LHCN-M2 (cell line): ENCODE data around the gene HS6ST3. TPM values are rescaled to one million over a fixed set of nuclear protein-coding genes. Genes with fewer than 3 reads are reported as not detected.

Experiments
- DNase-seq: peaks from one replicate; pipeline ENCODE4 v3.0.0-alpha.2; 2012; ENCODE audit warnings: low read depth
- total RNA-seq: library from RNA; depleted of rRNA; stranded (reverse); fragments of >200 nt; gene quantifications from 2 replicates; pipeline ENCODE4 v1.2.3, GENCODE V29; 2014

Gene HS6ST3
- total RNA-seq, 1 experiment from 2014 or later: not detected

GRCh38 chr13:96646515-96647211 lies 556.8 kb downstream of the HS6ST3 start:
- DNase-seq: no peak

DNA sequence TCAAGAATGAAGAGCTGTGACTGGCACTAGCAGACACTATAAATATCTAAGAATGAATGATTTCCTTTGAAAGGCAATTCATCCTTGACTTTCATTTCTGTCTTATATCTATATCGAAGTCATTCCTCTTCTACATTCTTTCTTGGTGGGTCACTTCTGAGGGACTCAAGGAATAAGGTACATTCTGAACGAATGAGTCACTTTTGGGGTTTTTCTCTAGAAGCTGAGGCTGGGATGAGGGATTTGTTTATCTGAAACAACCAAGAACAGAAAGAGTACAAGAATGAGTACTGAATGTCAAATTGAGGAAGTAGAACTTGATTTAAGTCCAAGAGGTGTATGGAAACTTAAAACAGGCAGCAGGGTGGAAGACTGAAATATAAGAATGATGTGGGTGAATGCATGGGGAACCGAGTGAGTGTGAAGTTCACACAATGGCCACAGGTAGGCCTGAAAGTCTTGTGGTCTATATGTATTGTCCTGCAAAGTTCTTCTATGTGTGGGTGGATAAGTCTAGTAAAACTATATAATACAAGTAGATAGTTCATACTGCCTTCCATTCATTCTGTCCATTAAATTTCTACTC lies 560.5 kb downstream of the HS6ST3 start:
- peak; percentile 91 for DNase-seq

- no peak for DNase-seq
These were observed 561.7 kb downstream of the HS6ST3 start for GRCh38 chr13:96651598-96651997.

DNA sequence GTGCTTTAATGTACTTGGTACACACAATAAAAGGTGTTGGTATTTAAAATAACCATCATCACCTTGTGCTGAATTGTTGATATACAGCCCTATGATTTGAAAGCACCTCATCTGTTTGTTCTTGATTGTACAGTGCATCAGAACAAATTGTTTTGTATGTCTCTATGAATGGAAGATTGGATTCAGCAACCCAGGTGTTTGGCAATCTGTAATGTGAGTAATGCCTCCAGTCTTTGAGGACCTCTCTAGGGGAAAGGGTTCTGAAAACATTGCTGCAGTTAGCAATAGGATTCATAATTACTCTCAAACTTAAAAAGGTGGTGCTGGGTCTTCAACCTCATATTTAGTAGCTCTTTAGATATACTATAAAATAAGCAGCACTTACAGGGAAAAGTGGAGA lies 562.6 kb downstream of the HS6ST3 start:
- DNase-seq: peak; percentile 38

- no peak for DNase-seq
These were observed 571.7 kb downstream of the HS6ST3 start for GRCh38 chr13:96661612-96662011.

GRCh38 chr13:96662036-96662435 lies 572.1 kb downstream of the HS6ST3 start:
- DNase-seq: peak; percentile 54

DNA sequence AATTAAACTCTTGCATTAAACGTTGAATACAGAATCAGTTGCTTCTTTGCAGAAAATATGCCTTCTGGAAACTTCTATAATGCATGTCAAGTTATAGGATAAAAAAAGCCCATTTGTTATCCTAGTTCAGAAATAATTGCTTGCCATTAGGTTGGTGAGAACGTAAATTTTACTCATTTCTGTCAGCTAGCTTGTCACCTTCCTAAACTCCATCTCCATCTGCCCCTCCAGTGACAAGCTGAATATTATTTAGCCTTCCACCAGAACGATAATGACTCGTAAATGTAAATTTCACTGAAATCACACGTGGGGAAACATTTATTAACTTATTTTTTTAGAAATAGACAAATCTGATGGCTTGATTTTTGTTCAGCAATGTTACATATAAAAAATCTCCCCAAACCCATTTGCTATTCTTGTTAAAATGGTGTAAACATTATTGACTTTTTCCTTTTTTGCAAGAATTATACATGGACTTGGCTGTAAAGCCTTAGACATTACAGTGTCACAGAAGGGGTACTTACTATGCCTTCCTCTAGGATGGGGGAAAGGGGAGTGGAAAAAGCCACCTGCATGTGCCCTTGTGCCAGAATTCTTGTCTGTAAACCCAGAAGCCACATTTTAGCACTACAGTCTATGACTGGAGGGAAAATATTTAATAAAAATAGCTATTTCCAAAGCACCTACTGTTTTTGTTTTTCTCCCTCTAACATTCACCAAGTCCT lies 577.5 kb downstream of the HS6ST3 start:
- DNase-seq: no peak

- DNase-seq: peak; percentile 8
These were observed 581.2 kb downstream of the HS6ST3 start for GRCh38 chr13:96671073-96671472.

GRCh38 chr13:96672016-96672415 lies 582.1 kb downstream of the HS6ST3 start:
- DNase-seq: no peak

DNA sequence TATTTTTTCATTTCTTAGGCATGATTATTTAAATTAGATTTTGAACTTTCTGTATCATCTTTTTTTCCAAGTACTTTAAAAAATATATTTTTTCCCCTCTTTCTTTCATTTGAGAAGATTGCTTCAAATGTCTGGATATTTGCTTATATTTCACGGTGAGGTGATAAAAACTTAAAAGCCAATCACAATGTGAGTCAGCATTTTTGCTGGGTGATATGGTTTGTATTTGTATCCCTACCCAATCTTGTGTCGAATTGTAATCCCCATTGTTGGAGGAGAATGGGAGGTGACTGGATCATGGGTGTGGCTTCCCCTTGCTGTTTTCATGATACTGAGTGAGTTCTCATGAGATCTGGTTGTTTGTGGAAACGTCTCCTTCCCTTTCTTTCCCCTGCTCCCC lies 583.9 kb downstream of the HS6ST3 start:
- no peak for DNase-seq

DNA sequence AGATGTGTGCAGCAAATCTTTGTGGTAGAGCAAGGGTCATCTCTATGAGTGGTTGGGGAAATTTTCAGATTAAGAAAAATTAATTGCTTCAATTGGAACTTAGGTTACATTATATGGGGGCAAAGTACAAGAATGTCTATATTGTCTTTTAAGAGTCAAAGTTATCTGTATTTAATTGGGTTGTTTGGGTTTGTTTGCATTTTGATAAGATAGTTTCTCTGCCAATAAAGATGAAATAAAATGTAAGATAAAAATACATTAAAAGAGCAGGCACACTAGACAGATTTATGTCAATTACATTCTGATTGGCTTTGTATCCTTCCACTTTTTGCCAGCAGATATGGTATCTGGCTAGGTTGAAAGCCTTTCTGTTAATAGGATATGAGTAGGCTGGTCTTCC lies 587.1 kb downstream of the HS6ST3 start:
- DNase-seq: no peak

- no peak for DNase-seq
These were observed 588.9 kb downstream of the HS6ST3 start for GRCh38 chr13:96678801-96679200.

GRCh38 chr13:96680898-96681297 lies 591.0 kb downstream of the HS6ST3 start:
- no peak for DNase-seq

DNA sequence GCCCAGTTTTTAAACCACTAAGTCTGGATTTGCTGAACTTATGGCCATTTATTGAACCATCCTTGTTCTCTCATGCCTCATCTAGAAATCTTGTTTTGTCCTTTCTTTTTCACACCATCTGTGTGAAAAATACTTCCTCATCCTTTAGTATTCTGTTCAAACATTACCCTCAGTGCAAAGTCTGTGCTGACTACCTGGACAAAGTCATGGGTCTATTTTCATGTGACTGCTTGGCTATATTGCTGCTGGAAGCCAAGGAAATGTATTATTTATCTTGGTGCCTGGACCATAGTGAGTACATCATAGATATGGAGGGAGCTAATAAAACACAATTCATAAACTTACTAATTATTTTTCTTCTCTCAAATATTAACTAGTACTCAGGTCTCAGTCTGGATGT lies 591.9 kb downstream of the HS6ST3 start:
- no peak for DNase-seq

- DNase-seq: no peak
These were observed 594.6 kb downstream of the HS6ST3 start for GRCh38 chr13:96684469-96684868.

- no peak for DNase-seq
These were observed 595.0 kb downstream of the HS6ST3 start for GRCh38 chr13:96684907-96685306.

GRCh38 chr13:96686286-96686685 lies 596.4 kb downstream of the HS6ST3 start:
- DNase-seq: no peak

DNA sequence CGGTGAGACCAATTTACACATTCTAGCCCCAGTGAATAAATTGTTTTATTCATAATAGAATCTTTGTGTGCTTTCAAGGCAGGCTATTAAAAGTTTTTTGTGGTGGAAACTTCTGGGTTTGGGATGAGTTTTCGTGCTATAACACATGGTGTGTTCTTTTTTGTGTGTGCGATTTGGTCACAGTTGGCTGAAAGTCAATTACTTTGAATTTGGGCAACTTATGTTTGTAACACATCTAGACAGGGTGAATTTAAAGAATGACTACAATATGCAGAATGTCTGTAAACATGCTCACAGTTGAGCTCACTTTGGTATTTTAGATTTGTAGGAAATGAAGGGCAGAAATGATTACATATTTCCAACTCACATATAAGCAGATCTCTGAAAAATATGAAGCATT lies 597.3 kb downstream of the HS6ST3 start:
- DNase-seq: no peak

DNA sequence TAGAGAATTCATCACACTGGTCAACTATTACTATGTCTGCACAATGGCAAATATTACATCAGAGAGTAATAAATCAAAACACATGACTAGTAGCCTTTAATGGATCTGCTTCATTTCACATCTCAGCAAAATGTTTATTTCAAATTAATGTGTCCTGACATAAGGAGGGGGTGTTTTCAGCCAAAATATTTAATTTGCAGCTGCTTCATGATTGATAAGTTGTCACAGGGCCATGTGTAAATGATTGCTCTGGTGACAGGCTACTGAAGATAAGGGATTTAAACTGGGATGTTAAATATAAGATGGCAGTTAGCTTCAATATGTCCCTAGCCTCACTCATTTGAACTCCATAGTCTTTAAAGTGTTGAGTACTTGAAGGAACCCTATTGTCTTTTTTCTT lies 601.1 kb downstream of the HS6ST3 start:
- no peak for DNase-seq

DNA sequence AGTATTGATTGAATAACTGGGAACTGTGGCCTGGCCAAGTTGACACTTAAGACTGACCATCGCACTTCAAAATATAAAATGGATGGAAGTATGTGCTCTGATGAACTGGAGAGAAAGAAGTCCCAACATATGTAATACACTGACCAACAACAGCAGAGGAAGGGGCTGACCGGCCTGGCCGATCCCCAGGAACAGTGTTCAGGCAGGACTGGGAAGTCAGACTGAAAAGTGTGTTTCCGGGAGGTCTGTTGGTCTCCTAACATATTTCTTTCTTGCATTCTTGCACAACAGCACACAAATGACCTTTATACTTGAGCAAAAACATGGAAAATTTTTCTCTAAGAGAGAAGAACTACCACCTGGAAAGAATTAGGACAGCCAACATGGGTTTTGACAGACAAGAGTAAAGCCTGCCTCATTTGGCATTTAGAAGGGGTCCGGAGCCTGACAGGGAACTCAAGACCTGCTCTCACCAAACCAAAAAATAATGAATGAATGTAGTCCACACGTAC lies 606.5 kb downstream of the HS6ST3 start:
- no peak for DNase-seq

DNA sequence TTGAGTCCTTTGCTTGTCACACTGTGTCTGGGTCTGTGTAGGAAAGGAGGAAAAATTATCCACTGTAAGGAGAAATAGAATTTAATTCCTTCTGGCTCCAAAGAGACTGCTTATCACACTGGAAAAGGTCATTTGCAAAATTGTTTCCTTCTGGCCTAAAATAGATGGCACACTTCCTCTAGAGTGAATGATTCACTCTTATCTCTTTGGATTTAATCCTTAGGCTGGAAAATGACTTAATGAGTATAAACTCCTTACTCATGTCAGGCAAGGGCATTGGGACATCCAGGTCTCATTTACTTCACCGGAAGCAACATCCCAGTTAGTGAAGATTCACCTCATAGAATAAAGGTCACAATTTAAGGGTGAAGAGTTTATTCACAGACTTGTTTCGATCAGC lies 610.8 kb downstream of the HS6ST3 start:
- DNase-seq: peak; percentile 3

DNA sequence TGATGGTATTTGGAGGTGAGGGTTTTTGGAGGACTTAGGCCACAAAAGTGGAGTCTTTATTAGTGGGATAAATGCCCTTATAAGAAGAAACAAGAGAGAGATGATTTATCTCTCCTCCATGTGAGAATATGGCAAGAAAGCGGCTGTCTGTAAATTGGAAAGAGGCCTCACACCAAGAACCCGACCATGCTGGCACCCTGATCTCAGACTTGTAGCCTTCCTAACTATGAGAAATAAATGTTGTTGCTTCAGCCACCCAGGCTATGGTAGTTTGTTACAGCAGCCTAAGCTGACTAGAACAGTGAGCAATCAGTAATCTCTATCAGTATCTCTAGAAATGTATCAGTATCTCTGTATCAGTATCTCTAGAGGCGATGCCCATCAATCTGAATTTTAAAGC lies 617.2 kb downstream of the HS6ST3 start:
- no peak for DNase-seq
